HL-60 (cell line): ENCODE results near the gene MAP4K4.

Experiments
- CTCF ChIP-seq: IDR thresholded peaks from one replicate; pipeline ENCODE4 v1.5.1; 2011; ENCODE audit warnings: low read length, control low read depth, inconsistent platforms; ENCODE audit not compliant: insufficient read depth
- REST ChIP-seq: IDR thresholded peaks from 2 replicates; pipeline ENCODE4 v1.6.1; 2012; ENCODE audit warnings: low read depth; ENCODE audit not compliant: insufficient replicate concordance

DNA sequence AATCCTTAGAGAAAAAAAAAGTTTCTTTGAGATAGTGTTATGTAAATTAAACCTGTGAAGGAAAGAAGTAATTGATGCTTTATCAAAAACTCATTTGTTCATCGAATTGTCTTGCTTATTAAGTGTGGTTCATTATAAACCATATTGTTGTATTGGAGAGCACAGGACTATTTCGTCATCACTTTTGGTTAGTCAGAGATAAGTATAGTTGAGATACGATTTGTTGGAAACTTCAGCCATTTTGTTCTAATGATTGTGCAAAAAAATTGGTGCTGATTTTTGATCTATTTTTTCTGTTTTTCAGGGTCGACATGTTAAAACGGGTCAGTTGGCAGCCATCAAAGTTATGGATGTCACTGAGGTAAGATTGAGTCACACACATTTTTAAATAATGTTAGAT, 92.9 kb downstream of the MAP4K4 start:
- no peak for TF ChIP-seq CTCF
- no peak for TF ChIP-seq REST
